HEK293T (cell line): ENCODE data around the gene TBC1D13.

ENCODE experiments used
- ARNT ChIP-seq: fragments of 450-650 bp; IDR thresholded peaks from 2 replicates; pipeline ENCODE4 v1.6.1; 2017; ENCODE audit warnings: mild to moderate bottlenecking
- BHLHE40 ChIP-seq: fragments of 450-650 bp; IDR thresholded peaks from 2 replicates; pipeline ENCODE4 v1.6.1; 2016; ENCODE audit warnings: mild to moderate bottlenecking, moderate library complexity, borderline replicate concordance
- ELF4 ChIP-seq: fragments of 450-650 bp; IDR thresholded peaks from 2 replicates; pipeline ENCODE4 v1.6.1; 2017; ENCODE audit warnings: antibody characterized with exemption
- FOXA1 ChIP-seq: fragments of 450-650 bp; IDR thresholded peaks from 2 replicates; pipeline ENCODE4 v1.6.1; 2016; ENCODE audit warnings: mild to moderate bottlenecking
- FOXK2 ChIP-seq: fragments of 450-650 bp; IDR thresholded peaks from 2 replicates; pipeline ENCODE4 v1.6.1; 2016; ENCODE audit warnings: mild to moderate bottlenecking
- FOXM1 ChIP-seq: fragments of 450-650 bp; IDR thresholded peaks from 2 replicates; pipeline ENCODE4 v1.6.1; 2017; ENCODE audit warnings: mild to moderate bottlenecking, borderline replicate concordance
- HDGF ChIP-seq: fragments of 450-650 bp; IDR thresholded peaks from 2 replicates; pipeline ENCODE4 v1.6.1; 2017; ENCODE audit warnings: antibody characterized with exemption, borderline replicate concordance
- LEF1 ChIP-seq: fragments of 450-650 bp; IDR thresholded peaks from 2 replicates; pipeline ENCODE4 v1.6.1; 2017; ENCODE audit warnings: mild to moderate bottlenecking, borderline replicate concordance
- PKNOX1 ChIP-seq: fragments of 450-650 bp; IDR thresholded peaks from 2 replicates; pipeline ENCODE4 v1.6.1; 2016
- SP1 ChIP-seq: fragments of 450-650 bp; IDR thresholded peaks from 2 replicates; pipeline ENCODE4 v1.6.1; 2017
- SUZ12 ChIP-seq: fragments of 450-650 bp; IDR thresholded peaks from 2 replicates; pipeline ENCODE4 v1.6.1; 2016; ENCODE audit warnings: mild to moderate bottlenecking
- TARDBP ChIP-seq: fragments of 450-650 bp; IDR thresholded peaks from 2 replicates; pipeline ENCODE4 v1.6.1; 2016
- ZNF384 ChIP-seq: fragments of 450-650 bp; IDR thresholded peaks from 2 replicates; pipeline ENCODE4 v1.6.1; 2016

- no peak for TF ChIP-seq ARNT
- TF ChIP-seq ELF4: no peak
- no peak for TF ChIP-seq PKNOX1
- no peak for TF ChIP-seq BHLHE40
- no peak for TF ChIP-seq SP1
- no peak for TF ChIP-seq SUZ12
- TF ChIP-seq FOXA1: no peak
- TF ChIP-seq FOXM1: no peak
- no peak for TF ChIP-seq ZNF384
- no peak for TF ChIP-seq FOXK2
- no peak for TF ChIP-seq HDGF
- no peak for TF ChIP-seq LEF1
- TF ChIP-seq TARDBP: no peak
Measured at GRCh38 chr9:128770286-128771030, 16.6 kb upstream of the TBC1D13 start.
